ENCODE measurements around the gene OR2T27.

GRCh38 chr1:248681651-248682050 is 26.3 kb upstream of the OR2T27 start:
- no peak for TF ChIP-seq CTCF (IDR thresholded peaks at IDR 0.05; ENCODE audit: borderline replicate concordance, extremely low read depth, low read length, poor library complexity, severe bottlenecking)
- TF ChIP-seq EZH2 (IDR thresholded peaks at IDR 0.05; ENCODE audit: borderline replicate concordance, low read depth, low read length, severe bottlenecking): no peak

All from DND-41 (cell line).